ENCODE results near the gene ETNK2. TPM values are rescaled to one million over a fixed set of nuclear protein-coding genes. Genes with fewer than 3 reads are reported as not detected.

The ETNK2 gene
- total and polyA plus RNA-seq, 3 experiments from 2014 or later, result 0.91 to 6.1 (median 1.1) TPM

- Mint-ChIP-seq H3K4me1 (no peaks in the 10 kb centered on the region), H3K4me3 (no peak overlapping the region), H3K27me3 (peaks cover 4 to 8% of the 10 kb centered on the region in 2 donors), H3K27ac (peak overlapping the region in 1 of 8 donors; percentile 7), H3K9me3 (no peaks in the 10 kb centered on the region), H3K36me3 (peaks cover 3 to 8% (median 4%) of the 10 kb centered on the region in 3 donors)
- Histone ChIP-seq H3K27me3 (ENCODE audit: insufficient read depth, low read length, poor library complexity, severe bottlenecking) (no peaks in the 10 kb centered on the region), H3K4me3 (ENCODE audit: low read length) (no peak overlapping the region), H3K9me3 (ENCODE audit: low read length) (no peaks in the 10 kb centered on the region), H3K4me1 (ENCODE audit: insufficient read depth, low read length) (no peaks in the 10 kb centered on the region), H3K27ac (ENCODE audit: low read depth, low read length) (no peak overlapping the region), H3K36me3 (ENCODE audit: insufficient read depth, low read length) (no peaks in the 10 kb centered on the region)
- ChIA-PET CTCF (interaction anchor here (0.8 to 3.0 kb wide), 3 partner anchors 10 to 22 kb away, joined by 3 to 12 read pairs (median 5); no protein-coding TSS in a partner anchor), POLR2A (no interaction called here)
- DNase-seq, result no peak
These were observed 10.7 kb downstream of the ETNK2 start for GRCh38 chr1:204141131-204141530.

GRCh38 chr1:204139952-204140351 lies 11.9 kb downstream of the ETNK2 start:
- ChIA-PET CTCF (interaction anchor here (0.9 to 3.6 kb wide), 4 partner anchors 11 to 23 kb away, joined by 3 to 14 read pairs (median 8); partner anchors contain the start of gene ETNK2), POLR2A (no interaction called here)
- H3K4me3 ChIP-seq (ENCODE audit: low read length), result no peak overlapping the region
- Mint-ChIP-seq H3K27ac (peak overlapping the region in 1 of 8 donors; percentile 97), H3K9me3 (no peaks in the 10 kb centered on the region), H3K4me1 (no peaks in the 10 kb centered on the region), H3K36me3 (peaks cover 3 to 10% (median 4%) of the 10 kb centered on the region in 3 donors), H3K27me3 (peaks cover 4 to 8% of the 10 kb centered on the region in 2 donors), H3K4me3 (no peak overlapping the region)
- H3K27me3 ChIP-seq (ENCODE audit: insufficient read depth, low read length, poor library complexity, severe bottlenecking), result no peaks in the 10 kb centered on the region
- DNase-seq, result no peak
- H3K27ac ChIP-seq (ENCODE audit: low read depth, low read length), result no peak overlapping the region
- no peaks in the 10 kb centered on the region for H3K4me1 ChIP-seq (ENCODE audit: insufficient read depth, low read length)
- no peaks in the 10 kb centered on the region for H3K36me3 ChIP-seq (ENCODE audit: insufficient read depth, low read length)
- H3K9me3 ChIP-seq (ENCODE audit: low read length), result no peaks in the 10 kb centered on the region

- H3K4me1 ChIP-seq (ENCODE audit: insufficient read depth, low read length), result no peaks in the 10 kb centered on the region
- H3K36me3 ChIP-seq (ENCODE audit: insufficient read depth, low read length), result no peaks in the 10 kb centered on the region
- H3K9me3 ChIP-seq (ENCODE audit: low read length), result no peaks in the 10 kb centered on the region
- peaks cover 0 to 8% of the 10 kb centered on the region in 2 donors for H3K27me3 Mint-ChIP-seq
- POLR2A ChIA-PET, result no interaction called here
- DNase-seq, result no peak
- peaks cover 3 to 10% (median 4%) of the 10 kb centered on the region in 3 donors for H3K36me3 Mint-ChIP-seq
- no peaks in the 10 kb centered on the region for H3K4me1 Mint-ChIP-seq
- H3K9me3 Mint-ChIP-seq, result no peaks in the 10 kb centered on the region
- CTCF ChIA-PET, result interaction anchor here (0.9 to 3.6 kb wide), 3 partner anchors 10 to 224 kb away, joined by 3 to 14 read pairs (median 12); no protein-coding TSS in a partner anchor
- no peaks in the 10 kb centered on the region for H3K27me3 ChIP-seq (ENCODE audit: insufficient read depth, low read length, poor library complexity, severe bottlenecking)
- no peak overlapping the region for H3K27ac ChIP-seq (ENCODE audit: low read depth, low read length)
- no peak overlapping the region for H3K27ac Mint-ChIP-seq
- no peak overlapping the region for H3K4me3 Mint-ChIP-seq
- H3K4me3 ChIP-seq (ENCODE audit: low read length), result no peak overlapping the region
These were observed 12.8 kb downstream of the ETNK2 start for GRCh38 chr1:204139088-204139487.

GRCh38 chr1:204136814-204137213 lies 15.0 kb downstream of the ETNK2 start:
- Histone ChIP-seq H3K9me3 (ENCODE audit: low read length) (no peaks in the 10 kb centered on the region), H3K4me3 (ENCODE audit: low read length) (no peak overlapping the region), H3K27ac (ENCODE audit: low read depth, low read length) (no peak overlapping the region), H3K36me3 (ENCODE audit: insufficient read depth, low read length) (no peaks in the 10 kb centered on the region), H3K4me1 (ENCODE audit: insufficient read depth, low read length) (no peaks in the 10 kb centered on the region), H3K27me3 (ENCODE audit: insufficient read depth, low read length, poor library complexity, severe bottlenecking) (no peaks in the 10 kb centered on the region)
- ChIA-PET CTCF (interaction anchor here (1.2 to 3.6 kb wide), 2 partner anchors 8 to 21 kb away, joined by 3 to 14 read pairs; no protein-coding TSS in a partner anchor), POLR2A (no interaction called here)
- H3K36me3 Mint-ChIP-seq, result peaks cover 3 to 10% (median 4%) of the 10 kb centered on the region in 3 donors
- H3K27ac Mint-ChIP-seq, result peak overlapping the region in 1 of 8 donors; percentile 57
- no peak for DNase-seq
- H3K27me3 Mint-ChIP-seq, result peaks cover 0 to 3% of the 10 kb centered on the region in 2 donors
- no peaks in the 10 kb centered on the region for H3K9me3 Mint-ChIP-seq
- no peak overlapping the region for H3K4me3 Mint-ChIP-seq
- H3K4me1 Mint-ChIP-seq, result no peaks in the 10 kb centered on the region

- no peak overlapping the region for H3K27ac Mint-ChIP-seq
- CTCF ChIA-PET, result interaction anchor here (1.0 kb wide), 1 partner anchor 646 kb away, joined by 3 read pairs; no protein-coding TSS in a partner anchor
These were observed 17.7 kb downstream of the ETNK2 start for GRCh38 chr1:204134103-204134502.

GRCh38 chr1:204132718-204133117 lies 19.1 kb downstream of the ETNK2 start:
- H3K4me3 ChIP-seq (ENCODE audit: low read length), result no peak overlapping the region
- CTCF ChIA-PET, result interaction anchor here (1.1 kb wide), 1 partner anchor 261 kb away, joined by 3 read pairs; no protein-coding TSS in a partner anchor
- DNase-seq, result no peak
- no peak overlapping the region for H3K4me3 Mint-ChIP-seq
- H3K9me3 ChIP-seq (ENCODE audit: low read length), result no peaks in the 10 kb centered on the region
- POLR2A ChIA-PET, result no interaction called here
- H3K4me1 Mint-ChIP-seq, result peaks cover 8 to 13% (median 13%) of the 10 kb centered on the region in 3 donors
- H3K36me3 Mint-ChIP-seq, result peaks cover 0 to 2% (median 0%) of the 10 kb centered on the region in 3 donors
- no peaks in the 10 kb centered on the region for H3K27me3 ChIP-seq (ENCODE audit: insufficient read depth, low read length, poor library complexity, severe bottlenecking)
- H3K27me3 Mint-ChIP-seq, result peaks cover 0 to 2% of the 10 kb centered on the region in 2 donors
- H3K9me3 Mint-ChIP-seq, result no peaks in the 10 kb centered on the region
- no peaks in the 10 kb centered on the region for H3K36me3 ChIP-seq (ENCODE audit: insufficient read depth, low read length)
- peak overlapping the region in 1 of 8 donors; percentile 29 for H3K27ac Mint-ChIP-seq
- H3K27ac ChIP-seq (ENCODE audit: low read depth, low read length), result no peak overlapping the region
- H3K4me1 ChIP-seq (ENCODE audit: insufficient read depth, low read length), result peaks cover 4% of the 10 kb centered on the region

More at GRCh38 chr1:204134103-204134502, 17.7 kb downstream of the ETNK2 start:
- Mint-ChIP-seq H3K9me3 (no peaks in the 10 kb centered on the region), H3K4me1 (peaks cover 1 to 4% (median 3%) of the 10 kb centered on the region in 3 donors), H3K27me3 (peaks cover 1 to 2% of the 10 kb centered on the region in 2 donors), H3K36me3 (peaks cover 0 to 5% (median 3%) of the 10 kb centered on the region in 3 donors), H3K4me3 (no peak overlapping the region)
- H3K27me3 ChIP-seq (ENCODE audit: insufficient read depth, low read length, poor library complexity, severe bottlenecking), result no peaks in the 10 kb centered on the region
- DNase-seq, result no peak
- no peaks in the 10 kb centered on the region for H3K9me3 ChIP-seq (ENCODE audit: low read length)
- no peak overlapping the region for H3K27ac ChIP-seq (ENCODE audit: low read depth, low read length)
- POLR2A ChIA-PET, result no interaction called here
- H3K36me3 ChIP-seq (ENCODE audit: insufficient read depth, low read length), result no peaks in the 10 kb centered on the region
- no peaks in the 10 kb centered on the region for H3K4me1 ChIP-seq (ENCODE audit: insufficient read depth, low read length)
- no peak overlapping the region for H3K4me3 ChIP-seq (ENCODE audit: low read length)

- CTCF ChIA-PET, result no interaction called here
- no peak overlapping the region for H3K4me3 ChIP-seq (ENCODE audit: low read length)
- peaks cover 4% of the 10 kb centered on the region for H3K4me1 ChIP-seq (ENCODE audit: insufficient read depth, low read length)
- no peaks in the 10 kb centered on the region for H3K27me3 ChIP-seq (ENCODE audit: insufficient read depth, low read length, poor library complexity, severe bottlenecking)
- peaks cover 0 to 2% (median 0%) of the 10 kb centered on the region in 3 donors for H3K36me3 Mint-ChIP-seq
- H3K4me3 Mint-ChIP-seq, result no peak overlapping the region
- no peaks in the 10 kb centered on the region for H3K36me3 ChIP-seq (ENCODE audit: insufficient read depth, low read length)
- H3K27ac ChIP-seq (ENCODE audit: low read depth, low read length), result no peak overlapping the region
- POLR2A ChIA-PET, result no interaction called here
- H3K27me3 Mint-ChIP-seq, result peaks cover 0 to 2% of the 10 kb centered on the region in 2 donors
- H3K9me3 ChIP-seq (ENCODE audit: low read length), result no peaks in the 10 kb centered on the region
- H3K4me1 Mint-ChIP-seq, result peaks cover 8 to 13% (median 13%) of the 10 kb centered on the region in 3 donors
- no peak for DNase-seq
- no peak overlapping the region for H3K27ac Mint-ChIP-seq
- no peaks in the 10 kb centered on the region for H3K9me3 Mint-ChIP-seq
These were observed 19.9 kb downstream of the ETNK2 start for GRCh38 chr1:204131978-204132377.

- no peaks in the 10 kb centered on the region for H3K36me3 ChIP-seq (ENCODE audit: insufficient read depth, low read length)
- H3K9me3 Mint-ChIP-seq, result no peaks in the 10 kb centered on the region
- H3K9me3 ChIP-seq (ENCODE audit: low read length), result no peaks in the 10 kb centered on the region
- no peak overlapping the region for H3K4me3 ChIP-seq (ENCODE audit: low read length)
- no peak for DNase-seq
- peaks cover 4% of the 10 kb centered on the region for H3K4me1 ChIP-seq (ENCODE audit: insufficient read depth, low read length)
- peaks cover 8 to 13% (median 13%) of the 10 kb centered on the region in 3 donors for H3K4me1 Mint-ChIP-seq
- H3K27ac Mint-ChIP-seq, result peak overlapping the region in 3 of 8 donors; percentile 23 to 88 (median 51)
- POLR2A ChIA-PET, result interaction anchor here (0.6 kb wide), 1 partner anchor 272 kb away, joined by 6 read pairs; no protein-coding TSS in a partner anchor
- H3K4me3 Mint-ChIP-seq, result no peak overlapping the region
- no peak overlapping the region for H3K27ac ChIP-seq (ENCODE audit: low read depth, low read length)
- H3K36me3 Mint-ChIP-seq, result peaks cover 0 to 3% (median 0%) of the 10 kb centered on the region in 3 donors
- peaks cover 0 to 2% of the 10 kb centered on the region in 2 donors for H3K27me3 Mint-ChIP-seq
- no peaks in the 10 kb centered on the region for H3K27me3 ChIP-seq (ENCODE audit: insufficient read depth, low read length, poor library complexity, severe bottlenecking)
- CTCF ChIA-PET, result no interaction called here
These were observed 20.6 kb downstream of the ETNK2 start for GRCh38 chr1:204130981-204131892.
